NCI-H460 (cell line): Measurements from ENCODE around the gene B4GALT4. TPM values are rescaled to one million over a fixed set of nuclear protein-coding genes. Genes with fewer than 3 reads are reported as not detected.
A peak's percentile ranks its signal among the peaks of the same experiment; 100 is the strongest.
"Not testable (repeated sequence)": the region's sequence is repeated elsewhere in the genome, so short reads cannot be mapped to it uniquely, and the experiment has no call there.

Experiments used
- DNase-seq: peaks from one replicate; pipeline ENCODE4 v3.0.0-alpha.2; 2016; ENCODE audit warnings: low read depth; ENCODE audit errors: extremely low read depth
- polyA plus RNA-seq: library from polyadenylated mRNA; depleted of rRNA; stranded (reverse); fragments of >200 nt; gene quantifications from 2 replicates; pipeline ENCODE4 v1.2.3, GENCODE V29; 2014; cell fraction: nucleus; rRNA removed
- total RNA-seq: library from RNA; depleted of rRNA; stranded (reverse); fragments of >200 nt; shearing (Covaris generic); gene quantifications from 2 replicates; pipeline ENCODE4 v1.2.3, GENCODE V29; 2014; rRNA removed

The B4GALT4 gene, protein sequence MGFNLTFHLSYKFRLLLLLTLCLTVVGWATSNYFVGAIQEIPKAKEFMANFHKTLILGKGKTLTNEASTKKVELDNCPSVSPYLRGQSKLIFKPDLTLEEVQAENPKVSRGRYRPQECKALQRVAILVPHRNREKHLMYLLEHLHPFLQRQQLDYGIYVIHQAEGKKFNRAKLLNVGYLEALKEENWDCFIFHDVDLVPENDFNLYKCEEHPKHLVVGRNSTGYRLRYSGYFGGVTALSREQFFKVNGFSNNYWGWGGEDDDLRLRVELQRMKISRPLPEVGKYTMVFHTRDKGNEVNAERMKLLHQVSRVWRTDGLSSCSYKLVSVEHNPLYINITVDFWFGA
- total RNA-seq, result 9.9 and 10.3 TPM in 2 replicates
- polyA plus RNA-seq, result 9.7 and 12.7 TPM in 2 replicates

DNA sequence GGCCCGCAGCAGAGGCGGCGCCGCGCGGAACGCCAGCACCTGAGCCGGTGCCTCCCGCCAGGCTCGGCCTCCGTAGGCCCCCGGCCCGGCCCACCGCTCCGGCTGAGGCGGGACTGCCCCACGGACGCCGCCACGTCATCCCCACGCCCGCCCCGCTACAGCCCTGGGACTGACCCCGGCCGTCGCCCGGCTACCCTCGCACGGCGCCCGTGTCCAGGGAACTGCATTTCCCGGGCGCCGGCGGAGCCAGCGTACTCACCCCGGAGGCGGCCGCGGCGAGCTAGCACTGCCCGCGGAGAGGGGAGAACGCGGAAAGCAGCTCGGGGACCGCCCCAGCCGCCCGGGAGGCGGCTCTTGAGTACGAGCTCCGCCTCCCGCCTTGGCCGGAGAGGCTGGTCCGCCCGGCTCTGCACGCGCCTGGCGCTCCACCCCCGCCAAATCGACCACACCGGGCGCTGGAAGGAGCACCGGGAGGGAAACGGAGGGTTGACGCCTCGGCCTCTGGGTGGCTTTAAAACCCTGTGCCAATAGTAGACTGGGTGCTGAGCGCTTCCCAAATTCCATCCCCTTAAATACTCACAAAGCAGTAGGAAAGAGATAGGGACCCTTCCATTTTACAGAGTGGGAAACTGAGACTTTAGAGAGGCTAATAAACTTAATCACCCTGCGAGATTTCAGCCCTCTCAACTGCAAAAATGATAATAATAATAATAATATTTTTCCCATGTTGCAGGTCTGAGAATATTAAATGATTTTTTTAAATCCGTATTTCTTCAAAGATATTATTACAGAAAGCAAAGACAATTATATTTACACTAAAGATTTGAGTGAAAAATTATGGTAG lies at the start of gene B4GALT4:
TSS of gene B4GALT4 (minus strand) at position 288 of the 844 bp plus-strand sequence. CDS start 10,779 bp downstream, outside the sequence.
- DNase-seq, result peak; percentile 71

DNA sequence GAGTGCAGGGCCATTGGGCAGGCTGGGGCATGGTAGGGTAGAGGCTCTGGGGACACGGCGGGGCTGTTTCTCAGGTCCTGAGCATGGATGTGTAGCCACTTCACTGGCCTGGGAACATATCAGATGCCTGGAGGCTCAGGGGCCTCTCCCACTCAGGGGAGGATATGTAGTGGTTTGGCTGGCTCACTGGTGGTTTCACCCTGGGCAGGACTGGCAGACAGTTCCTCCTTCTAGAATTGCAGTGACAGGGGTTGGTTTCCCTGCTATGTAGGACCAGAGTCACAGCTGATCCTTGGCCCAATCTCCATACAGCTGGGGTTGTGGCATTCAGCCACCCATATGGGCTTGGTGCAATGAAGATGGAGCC lies 48.7 kb upstream of the B4GALT4 start:
- DNase-seq, result no peak

DNA sequence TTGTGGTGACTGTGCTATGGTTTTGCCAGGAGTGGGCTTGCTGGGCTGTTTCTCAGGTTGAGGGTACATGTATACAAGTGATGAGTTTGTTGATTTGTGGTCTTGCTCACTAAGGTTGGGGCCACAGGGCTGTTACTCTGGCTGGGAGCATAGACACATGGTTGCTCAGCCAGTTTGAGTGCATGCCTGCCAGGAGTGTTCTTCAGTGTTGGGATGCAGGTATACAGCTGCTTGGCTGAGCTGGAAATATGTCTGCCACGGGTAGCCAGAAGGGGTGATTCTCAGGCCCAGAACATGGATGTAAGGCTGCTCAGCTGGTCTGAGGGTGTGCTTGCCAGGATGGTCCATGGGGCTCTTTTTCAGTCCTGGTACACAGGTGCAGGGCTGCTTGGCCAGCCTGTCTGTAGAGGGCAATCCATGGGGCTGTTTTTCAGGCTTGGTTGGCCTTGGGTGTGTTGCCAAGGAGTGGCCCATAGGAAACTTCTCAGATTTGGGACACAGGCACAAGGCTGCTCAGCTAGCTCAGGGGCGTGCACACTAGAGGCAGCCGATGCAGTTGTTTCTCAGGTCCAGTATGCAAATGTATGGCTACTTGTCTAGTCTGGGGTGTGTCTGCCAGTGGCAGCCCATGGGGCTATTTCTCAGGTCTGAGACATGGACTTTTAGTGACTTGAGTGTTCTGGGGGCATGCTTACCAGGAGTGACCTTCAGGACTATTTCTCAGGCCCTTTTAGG lies 48.2 kb upstream of the B4GALT4 start:
- no peak for DNase-seq

DNA sequence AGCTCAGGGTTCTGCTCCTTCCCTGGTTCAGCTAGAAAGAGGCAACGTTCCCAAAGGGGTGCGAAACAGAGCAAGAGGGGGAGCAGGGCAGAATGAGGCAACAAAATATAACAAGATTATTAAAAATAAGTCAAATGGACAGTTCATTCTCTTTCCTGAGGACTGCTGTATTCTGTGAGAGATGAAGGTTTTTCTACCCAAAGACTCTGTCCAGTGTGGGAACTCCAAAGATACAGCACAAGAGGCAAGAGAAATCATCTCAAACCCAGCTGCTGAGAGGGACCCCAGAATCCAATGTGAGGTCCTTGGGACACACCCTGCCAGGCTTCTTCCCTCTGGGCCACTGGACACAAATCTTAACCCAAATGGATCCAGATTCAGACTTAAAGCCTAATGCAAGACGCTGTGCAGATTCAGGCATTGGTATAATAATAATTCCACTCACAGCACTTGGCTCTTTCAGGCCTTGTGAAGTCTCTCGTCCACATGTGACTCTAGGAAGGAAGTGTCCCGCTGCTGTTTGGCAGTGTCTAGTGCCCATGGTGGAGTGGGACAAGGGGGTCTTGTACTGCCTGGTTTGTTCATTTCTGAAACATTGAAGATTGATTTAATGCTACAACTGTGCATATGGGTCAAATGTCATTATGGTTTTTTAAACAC lies 39.0 kb upstream of the B4GALT4 start:
- no peak for DNase-seq

DNA sequence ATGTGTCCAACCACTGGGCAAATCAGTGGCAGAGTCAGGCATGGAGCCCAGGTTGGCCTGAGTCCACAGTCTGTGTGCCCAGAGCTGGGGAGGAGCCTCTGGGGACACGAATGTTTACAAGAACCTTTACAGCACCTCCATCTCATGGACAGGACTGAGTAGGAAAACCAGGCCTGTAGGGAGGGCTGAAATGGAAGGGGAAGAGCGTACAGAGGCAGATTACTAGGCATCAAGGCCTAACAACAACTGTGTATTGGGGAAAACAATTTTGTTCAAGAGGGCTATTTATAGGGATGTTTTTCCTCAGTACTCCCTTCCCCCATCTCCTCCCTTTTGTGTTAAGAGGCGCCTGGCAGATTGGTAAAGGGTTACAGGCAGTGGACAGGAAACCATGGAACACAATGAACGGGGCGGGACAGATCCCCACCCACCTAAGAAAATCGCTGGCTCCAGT lies 38.5 kb upstream of the B4GALT4 start:
- no peak for DNase-seq

DNA sequence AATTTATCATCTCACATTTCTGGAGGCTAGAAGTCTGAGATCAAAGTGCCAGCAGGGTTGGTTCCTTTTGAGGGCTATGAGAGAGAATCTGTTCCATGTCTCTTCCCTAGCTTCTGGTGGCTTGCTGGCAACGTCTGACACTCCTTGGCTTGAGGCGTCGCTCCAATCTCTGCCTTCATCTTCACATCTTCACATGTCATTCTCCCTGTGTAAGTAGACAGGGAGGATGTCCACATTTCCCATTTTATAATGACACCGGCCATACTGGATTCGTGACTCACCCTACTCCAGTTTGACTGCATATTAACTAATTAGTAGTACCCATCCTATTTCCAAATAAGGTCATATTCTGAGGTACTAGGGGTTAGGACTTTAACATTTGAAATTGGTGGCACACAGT lies 36.0 kb upstream of the B4GALT4 start:
- no peak for DNase-seq

DNA sequence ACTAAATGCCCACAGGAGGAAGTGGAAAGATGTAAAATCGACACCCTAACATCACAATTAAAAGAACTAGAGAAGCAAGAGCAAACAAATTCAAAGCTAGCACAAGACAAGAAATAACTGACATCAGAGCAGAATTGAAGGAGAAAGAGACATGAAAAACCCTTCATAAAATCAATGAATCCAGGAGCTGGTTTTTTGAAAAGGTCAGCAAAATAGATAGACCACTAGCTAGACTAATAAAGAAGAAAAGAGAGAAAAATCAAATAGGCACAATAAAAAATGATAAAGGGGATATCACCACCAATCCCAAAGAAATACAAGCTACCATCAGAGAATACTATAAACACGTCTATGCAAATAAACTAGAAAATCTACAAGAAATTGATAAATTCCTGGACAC lies 29.5 kb upstream of the B4GALT4 start:
- DNase-seq, result not testable (repeated sequence)

DNA sequence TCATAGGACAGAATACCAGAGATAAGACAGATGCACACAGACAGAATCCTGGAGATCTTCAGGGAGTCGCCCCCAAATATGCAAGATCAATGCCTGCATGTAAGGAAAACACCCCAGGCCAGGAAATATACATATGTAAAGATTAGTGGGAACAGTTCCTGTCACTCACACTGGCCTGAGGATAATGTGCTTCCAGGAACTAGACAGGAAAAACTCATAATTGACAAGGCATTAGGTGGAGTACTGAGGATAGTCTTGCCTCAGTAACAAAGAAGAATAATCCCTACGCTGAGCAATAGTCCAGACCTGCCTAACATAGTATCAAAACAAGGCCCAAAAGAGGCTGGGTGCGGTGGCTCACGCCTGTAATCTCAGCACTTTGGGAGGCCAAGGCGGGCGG lies 20.4 kb upstream of the B4GALT4 start:
- DNase-seq, result no peak

DNA sequence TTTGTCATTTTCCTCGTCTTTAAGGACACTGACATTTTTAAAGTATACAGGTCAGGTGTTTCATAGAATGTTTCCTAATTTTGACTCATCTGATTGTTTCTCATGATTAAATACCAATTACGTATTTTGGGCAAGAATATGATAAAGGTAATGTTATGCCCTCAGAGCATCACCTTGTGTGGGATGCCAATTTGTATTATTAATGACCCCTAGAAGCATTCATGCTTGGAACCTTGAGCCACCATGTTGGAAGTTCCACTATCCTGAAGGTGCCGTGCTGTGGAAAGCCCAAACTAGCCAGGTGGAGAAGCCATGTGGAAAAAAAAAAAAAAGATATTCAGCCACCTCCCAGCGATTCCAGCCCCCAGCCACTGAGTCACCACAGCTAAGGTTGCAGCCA lies 19.1 kb upstream of the B4GALT4 start:
- no peak for DNase-seq

DNA sequence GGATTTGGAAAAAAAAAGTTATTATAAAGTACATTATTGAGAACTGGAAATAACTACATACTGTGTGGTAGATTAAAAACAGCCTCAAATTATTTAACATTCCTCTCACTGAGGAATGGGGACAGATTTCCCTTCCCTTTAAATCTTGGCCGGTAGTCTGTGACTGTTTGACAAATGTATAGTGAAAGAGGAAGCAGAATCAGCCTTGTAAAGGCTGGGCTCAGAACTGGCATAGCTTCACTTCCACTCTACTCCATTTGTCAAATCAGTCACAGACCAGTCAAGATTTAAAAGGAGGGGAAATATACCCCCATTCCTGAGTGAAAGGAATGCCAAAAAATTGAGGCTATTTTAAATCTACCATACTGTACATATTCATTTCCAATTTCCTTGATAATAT lies 18.2 kb upstream of the B4GALT4 start:
- DNase-seq, result no peak

DNA sequence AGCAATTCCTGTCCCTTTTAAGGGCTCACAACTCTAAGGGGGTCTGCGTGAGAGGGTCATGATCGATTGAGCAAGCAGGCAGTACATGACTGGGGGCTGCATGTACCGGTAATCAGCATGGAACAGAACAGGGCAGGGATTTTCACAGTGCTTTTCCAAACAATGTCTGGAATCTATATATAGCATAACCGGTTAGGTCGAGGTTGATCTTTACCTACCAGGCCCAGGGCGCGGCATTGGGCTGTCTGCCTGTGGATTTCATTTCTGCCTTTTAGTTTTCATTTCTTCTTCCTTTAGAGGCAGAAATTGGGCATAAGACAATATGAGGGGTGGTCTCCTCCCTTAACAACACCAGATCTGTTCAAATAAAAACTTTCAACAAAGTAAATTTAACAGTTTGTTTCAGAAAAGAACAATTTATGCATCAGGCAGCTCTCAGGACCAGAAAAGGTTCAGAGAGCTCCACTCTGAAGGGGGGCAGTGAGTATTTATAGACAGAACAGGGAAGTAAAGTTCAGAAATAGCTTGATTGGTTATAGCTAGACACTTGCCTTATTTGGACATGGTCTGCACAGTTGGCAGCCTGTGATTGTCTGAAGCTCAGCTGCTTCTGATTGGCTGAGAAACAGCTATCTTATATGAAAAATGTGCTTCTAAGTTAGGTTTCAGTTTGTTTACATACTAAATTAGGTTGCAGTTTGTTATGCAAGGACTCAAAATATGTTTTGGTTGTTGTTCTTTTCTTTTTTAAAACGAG lies 17.2 kb upstream of the B4GALT4 start:
- DNase-seq, result no peak

DNA sequence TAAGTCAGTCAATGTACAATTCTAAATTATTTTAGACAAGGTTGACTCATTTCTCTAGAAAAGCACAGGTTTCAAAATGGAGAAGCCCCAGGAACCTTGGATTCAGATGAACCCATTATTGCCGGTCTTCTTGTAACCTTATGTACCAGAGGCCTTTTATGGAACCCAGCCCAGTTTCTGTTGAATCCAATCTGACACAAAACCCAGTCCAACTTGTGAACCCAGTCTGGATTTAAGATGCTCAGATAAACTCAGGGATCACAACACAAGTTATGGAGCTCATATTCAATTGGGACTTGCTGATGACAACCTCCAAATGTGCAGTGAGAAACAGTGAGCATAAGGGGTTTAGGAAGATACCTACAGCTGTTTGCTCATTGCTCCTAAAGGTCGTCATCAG lies 16.4 kb upstream of the B4GALT4 start:
- no peak for DNase-seq

DNA sequence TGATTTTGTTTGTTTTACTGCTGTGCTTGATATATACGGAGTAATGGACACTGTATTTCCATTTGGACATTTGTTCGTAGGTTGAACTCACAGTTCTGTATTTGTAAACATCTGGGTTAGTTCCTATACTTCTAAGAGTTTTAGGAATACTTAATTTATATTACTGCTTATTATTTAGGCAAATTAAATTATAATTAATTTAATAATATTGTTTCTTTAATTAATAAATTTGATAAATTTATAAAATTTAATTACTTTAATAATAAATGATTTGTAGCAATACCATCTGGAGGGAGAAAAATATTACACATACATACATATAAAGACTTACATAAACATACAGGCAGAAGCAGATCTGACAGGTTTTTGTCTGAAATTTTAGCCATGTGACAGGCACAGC lies 14.5 kb upstream of the B4GALT4 start:
- DNase-seq, result no peak

DNA sequence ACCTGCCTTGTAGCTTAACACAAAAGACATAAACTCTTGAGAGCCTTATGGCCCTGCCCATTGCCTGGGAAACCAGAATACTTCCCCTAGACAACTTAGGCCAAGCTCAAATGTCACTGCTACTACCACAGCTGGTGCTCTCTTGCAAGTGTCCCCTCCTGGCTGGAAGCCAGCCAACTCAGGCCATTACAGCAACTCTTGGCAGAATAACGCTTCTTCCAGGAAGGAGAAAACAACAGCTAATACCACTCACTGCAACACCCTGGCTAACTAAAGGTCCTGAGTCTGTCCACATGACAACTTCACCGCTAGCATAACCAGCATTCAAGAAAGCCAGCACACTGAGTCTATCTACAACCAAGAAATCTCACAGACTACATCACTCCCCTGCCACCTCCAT lies 5.1 kb upstream of the B4GALT4 start:
- DNase-seq, result no peak

DNA sequence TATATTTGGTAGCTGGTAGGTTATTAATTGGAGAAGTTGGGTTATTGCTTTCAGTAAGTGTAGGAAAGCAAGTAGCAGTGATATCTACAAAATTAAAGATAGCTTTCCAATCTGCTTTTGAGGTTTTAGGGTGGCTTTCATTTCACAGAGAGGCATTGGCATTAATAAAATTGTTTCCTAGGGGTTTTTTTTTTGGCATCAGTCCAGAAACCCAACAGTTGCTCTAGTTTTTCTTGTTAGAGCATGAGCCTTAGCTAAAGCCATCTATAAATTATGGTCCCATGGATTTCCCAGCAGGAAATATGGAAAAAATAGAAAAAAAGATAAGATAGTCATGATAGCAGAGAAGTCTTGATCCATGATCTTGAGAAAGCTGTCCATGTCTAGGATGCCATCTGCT lies 3.0 kb upstream of the B4GALT4 start:
- DNase-seq, result no peak

DNA sequence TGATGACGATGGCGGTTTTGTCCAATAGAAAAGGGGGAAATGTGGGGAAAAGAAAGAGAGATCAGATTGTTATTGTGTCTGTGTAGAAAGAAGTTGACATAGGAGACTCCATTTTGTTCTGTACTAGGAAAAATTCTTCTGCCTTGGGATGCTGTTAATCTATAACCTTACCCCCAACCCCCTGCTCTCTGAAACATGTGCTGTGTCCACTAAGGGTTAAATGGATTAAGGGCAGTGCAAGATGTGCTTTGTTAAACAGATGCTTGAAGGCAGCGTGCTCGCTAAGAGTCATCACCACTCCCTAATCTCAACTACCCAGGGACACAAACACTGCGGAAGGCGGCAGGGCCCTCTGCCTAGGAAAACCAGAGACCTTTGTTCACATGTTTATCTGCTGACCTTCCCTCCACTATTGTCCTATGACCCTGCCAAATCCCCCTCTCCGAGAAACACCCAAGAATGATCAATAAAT lies 2.4 kb upstream of the B4GALT4 start:
- not testable (repeated sequence) for DNase-seq

DNA sequence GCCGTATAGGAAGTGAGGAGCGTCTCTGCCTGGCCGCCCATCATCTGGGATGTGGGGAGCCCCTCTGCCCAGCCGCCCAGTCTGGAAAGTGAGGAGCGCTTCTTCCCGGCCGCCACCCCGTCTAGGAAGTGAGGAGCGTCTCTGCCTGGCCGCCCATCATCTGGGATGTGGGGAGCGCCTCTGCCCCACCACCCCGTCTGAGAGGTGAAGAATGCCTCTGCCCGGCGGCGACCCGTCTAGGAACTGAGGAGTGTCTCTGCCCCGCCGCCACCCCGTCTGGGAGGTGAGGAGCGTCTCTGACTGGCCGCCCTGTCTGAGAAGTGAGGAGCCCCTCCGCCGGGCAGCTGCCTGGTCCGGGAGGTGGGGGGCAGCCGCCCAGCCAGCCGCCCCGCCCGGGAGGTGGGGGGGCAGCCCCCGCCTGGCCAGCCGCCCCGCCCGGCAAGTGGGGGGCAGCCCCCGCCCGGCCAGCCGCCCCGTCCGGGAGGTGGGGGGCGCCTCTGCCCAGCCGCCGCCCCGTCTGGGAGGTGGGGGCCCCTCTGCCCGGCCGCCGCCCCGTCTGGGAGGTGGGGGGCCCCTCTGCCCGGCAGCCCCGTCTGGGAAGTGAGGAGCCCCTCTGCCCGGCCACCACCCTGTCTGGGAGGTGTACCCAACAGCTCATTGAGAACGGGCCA lies 1.8 kb upstream of the B4GALT4 start:
- not testable (repeated sequence) for DNase-seq

DNA sequence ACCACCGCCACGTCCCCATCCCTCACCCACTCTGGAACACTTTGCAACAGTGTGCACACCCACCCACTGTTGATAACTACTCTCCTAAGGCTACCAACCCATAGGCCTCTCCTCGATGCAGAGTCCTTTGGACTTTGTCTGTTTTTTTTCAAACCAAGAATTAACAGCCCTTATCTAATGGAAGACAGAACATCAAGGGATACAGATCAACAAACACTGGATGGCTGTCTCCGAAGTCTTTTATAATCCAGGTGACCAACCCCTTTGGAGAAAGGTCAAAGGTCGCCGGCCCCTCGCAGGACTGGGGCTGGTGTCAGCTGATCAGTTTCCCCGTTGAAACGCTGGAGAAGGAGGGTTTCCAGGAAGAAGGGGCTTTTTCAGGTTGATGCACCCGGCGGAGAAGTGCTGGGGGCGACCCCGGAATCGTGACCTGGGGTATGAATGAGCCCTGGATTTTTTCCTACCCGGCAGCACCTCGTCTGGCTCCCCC lies 532 bp downstream of the B4GALT4 start:
- DNase-seq, result no peak

DNA sequence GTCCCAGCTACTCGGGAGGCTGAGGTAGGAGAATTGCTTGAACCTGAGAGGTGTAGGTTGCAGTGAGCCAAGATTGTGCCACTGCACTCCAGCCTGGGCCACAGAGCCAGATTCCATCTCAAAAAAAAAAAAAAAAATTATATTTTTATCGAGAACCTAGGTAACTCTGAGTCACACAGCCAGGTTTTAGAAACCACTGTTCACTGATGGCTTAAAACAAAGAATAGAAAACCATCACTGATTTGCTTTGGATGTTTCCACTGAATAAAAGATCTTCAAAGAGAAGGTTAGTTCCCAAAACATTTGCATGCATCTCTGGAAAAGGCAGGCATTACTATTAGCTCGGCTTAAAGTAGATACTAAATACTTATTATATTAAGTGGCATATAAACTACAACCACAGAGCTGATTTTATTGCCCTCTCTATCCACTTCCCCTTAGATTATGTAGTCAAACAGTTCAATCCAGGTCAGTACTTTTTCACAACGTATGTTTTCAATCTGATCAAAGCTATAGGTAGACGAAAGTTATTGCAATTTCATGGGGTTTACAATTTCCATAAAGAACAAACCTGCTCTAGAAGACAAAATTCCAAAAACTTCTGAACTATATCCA lies 1.4 kb downstream of the B4GALT4 start:
- DNase-seq, result no peak
